Activated T-helper 1 cell treated with anti-CD3 and anti-CD28 coated beads, Interleukin-2, amount 50 U/mL, for 16 hours (primary cell): ENCODE measurements around the gene SRSF6.
"Not testable (repeated sequence)": the region's sequence is repeated elsewhere in the genome, so short reads cannot be mapped to it uniquely, and the experiment has no call there.

Source experiments
- DNase-seq, 2 donors: peaks; one replicate each; pipeline ENCODE4 v3.0.0-alpha.2; 2020; ENCODE audit warnings: low read depth in 1 of 2, low spot score in 1 of 2

SRSF6 gene

DNA sequence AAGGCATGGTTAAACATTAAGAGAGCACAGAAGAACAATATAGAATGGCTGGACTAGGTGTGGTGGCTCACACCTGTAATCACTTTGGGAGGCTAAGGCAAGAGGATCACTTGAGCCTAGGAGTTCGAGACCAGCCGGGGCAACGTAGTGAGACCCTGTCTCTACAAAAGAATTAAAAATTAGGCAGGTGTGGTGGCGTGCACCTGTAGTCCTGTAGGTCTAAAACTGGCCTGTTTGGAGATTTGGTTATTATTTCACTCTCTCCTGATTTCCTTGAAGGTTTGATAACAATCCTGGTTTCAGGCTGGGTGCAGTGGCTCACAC lies 15.6 kb downstream of the SRSF6 start:
- DNase-seq = no peak

GRCh38 chr20:43477193-43477592 lies 19.5 kb downstream of the SRSF6 start:
- DNase-seq = no peak

GRCh38 chr20:43477619-43478018 lies 19.9 kb downstream of the SRSF6 start:
- DNase-seq = no peak

DNA sequence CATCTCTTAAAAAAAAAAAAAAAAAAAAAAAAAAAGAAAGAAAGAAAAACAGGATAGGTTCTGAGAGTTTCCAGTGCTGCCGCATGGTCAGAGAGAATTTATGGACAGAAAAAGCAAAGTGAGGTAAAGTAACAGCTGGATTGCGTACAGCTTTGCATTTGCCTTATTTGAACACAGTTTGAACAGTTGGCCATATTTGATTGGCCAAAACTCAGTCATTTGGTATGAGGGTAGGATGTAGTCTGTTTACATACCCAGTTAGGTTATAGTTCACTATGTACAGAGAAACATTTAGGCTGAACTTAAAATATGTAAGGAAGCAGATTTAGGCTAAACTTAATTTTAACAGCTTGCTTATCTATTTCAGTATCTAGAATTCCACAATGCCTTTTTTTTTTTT lies 32.3 kb downstream of the SRSF6 start:
- no peak for DNase-seq

- DNase-seq = no peak
Measured at GRCh38 chr20:43492101-43492500, 34.4 kb downstream of the SRSF6 start.

GRCh38 chr20:43495388-43495787 lies 37.7 kb downstream of the SRSF6 start:
- no peak for DNase-seq

GRCh38 chr20:43502021-43502420 lies 44.3 kb downstream of the SRSF6 start:
- not testable (repeated sequence) for DNase-seq

DNA sequence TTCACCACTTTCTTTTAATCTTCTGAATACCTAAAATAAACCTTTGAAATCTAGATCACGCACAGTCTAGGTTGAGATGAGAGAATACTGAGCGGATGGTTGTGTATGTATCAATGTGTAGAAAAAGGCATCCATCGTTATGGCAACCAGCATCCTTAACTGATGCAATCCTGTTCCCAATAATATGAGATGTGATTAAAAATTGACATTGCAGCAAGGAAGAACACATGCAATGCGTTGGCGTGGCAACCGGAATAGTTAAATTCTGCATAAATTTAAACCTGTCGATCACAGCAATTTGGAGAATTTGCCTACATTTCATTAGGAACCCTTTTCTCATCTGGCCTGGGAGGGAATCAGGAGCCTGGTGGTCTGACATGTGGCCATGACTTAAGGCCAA lies 48.5 kb downstream of the SRSF6 start:
- DNase-seq = no peak

DNA sequence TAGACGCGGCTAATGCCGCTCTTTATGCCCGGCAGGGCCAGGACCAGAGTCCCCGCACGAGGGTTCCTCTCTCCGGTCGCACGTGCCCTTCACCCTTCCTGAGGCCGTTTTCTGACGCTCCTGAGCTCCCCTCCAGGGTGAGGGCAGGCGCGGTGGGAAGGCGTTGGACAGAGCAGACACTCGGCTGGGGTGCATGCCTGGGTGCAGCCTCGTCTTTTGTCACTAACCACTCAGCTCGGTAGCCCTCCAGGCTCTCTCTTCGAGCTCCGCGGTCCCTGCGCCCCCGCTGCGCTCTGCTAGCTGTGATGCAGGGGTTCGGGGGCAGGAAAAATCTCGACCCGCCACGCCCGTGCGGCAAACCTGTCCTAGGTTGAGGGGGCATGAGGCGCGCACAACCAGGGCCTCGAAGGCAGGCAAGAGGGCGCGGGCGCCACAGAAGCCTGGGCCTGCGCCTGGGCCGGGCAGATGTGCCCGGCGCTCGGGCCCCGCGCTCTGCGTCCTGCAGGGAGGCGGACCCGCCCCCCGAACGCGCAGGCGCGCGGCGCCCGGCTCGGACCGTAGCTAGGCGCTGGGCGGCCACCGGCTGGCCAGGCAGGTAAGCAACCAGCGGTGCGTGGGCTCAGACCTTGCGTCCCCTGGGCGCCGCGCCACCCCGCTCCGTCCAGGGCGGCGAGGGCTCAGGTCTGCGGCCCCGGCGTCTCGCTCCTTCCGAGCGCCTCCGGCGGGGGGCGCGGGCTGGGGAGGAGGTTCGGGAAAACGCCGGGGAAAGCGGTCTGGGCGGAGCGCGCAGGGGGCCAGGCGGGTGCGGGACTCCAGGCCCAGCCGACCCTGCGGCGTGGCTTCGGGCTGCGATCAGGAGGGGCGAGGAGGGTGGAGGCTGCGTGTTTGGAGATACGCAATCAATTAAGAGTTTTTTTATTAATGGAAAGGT lies 49.7 kb downstream of the SRSF6 start, which contains the start of gene L3MBTL1:
TSS of gene L3MBTL1 (plus strand) at position 548 of the 931 bp plus-strand sequence. CDS start 5,807 bp downstream, outside the sequence.
- no peak for DNase-seq

DNA sequence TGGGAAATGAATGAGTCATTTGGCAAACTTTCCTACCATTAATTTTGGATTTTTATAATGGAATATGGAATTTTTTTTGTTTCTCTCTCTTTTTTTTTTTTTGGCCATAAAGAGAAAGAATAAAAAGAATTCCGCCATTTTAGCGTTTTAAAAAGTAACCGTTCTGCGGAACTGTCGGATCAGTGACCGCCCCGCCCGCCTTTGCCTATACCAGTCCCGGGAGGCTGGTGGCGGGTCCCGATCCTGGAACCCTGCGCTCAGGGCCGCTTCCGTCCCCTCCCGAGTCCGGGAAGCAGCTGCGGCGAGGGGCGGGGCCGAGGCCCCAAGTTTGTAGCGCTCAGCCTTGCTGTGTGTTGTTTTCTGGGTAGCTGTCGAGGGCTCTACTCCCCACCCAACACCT lies 50.4 kb downstream of the SRSF6 start:
- no peak for DNase-seq

GRCh38 chr20:43508604-43509040 lies 50.9 kb downstream of the SRSF6 start:
- DNase-seq = no peak

- DNase-seq = no peak
Measured at GRCh38 chr20:43511879-43512278, 54.2 kb downstream of the SRSF6 start.

DNA sequence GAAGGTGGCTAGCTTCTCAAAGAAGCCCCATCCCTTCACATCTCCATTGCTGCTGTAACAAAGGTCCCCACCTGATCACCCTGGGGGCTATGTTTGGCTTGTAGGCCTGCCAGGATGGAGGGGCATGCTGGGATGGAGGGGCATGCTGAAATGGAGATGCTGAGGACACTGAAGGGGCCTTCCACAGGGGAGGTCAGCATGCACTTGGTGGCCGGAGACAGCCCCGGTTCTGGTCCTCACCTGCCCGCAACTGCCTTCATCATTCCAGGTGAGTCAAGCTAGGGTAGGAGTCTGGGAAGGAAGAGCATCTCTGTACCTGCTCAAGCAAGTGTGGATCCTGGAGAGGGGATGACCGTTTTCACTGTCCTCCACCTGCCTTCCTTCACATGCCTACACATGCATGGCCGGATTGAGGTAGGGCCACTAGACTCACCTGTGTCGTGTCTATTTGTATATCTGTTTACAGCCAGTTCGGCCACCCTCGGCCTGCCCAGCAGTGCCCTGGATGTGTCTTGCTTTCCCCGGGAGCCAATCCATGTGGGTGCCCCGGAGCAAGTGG lies 55.8 kb downstream of the SRSF6 start:
- no peak for DNase-seq
